Measurements from ENCODE around the gene MOCS3.

MOCS3 gene

DNA sequence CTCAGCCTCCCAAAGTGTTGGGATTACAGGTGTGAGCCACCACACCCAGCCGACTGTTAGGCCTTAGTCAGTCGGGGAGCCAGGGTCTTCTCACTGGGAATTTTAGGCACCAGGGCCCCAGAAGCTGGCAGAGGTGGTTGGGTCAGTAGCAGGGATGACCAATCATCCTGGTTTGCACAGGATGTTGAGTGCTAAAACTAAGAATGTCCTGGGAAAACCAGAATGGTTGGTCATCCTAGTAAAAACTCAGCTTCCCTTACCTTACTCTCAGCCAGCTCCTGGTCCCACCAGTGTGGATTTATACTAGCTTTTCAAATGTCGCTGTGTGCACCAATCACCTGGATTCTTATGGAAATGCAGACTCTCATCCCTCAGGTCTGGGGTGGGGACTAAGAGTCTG is 32.5 kb downstream of the MOCS3 start:
- TF ChIP-seq, protein P1, sequence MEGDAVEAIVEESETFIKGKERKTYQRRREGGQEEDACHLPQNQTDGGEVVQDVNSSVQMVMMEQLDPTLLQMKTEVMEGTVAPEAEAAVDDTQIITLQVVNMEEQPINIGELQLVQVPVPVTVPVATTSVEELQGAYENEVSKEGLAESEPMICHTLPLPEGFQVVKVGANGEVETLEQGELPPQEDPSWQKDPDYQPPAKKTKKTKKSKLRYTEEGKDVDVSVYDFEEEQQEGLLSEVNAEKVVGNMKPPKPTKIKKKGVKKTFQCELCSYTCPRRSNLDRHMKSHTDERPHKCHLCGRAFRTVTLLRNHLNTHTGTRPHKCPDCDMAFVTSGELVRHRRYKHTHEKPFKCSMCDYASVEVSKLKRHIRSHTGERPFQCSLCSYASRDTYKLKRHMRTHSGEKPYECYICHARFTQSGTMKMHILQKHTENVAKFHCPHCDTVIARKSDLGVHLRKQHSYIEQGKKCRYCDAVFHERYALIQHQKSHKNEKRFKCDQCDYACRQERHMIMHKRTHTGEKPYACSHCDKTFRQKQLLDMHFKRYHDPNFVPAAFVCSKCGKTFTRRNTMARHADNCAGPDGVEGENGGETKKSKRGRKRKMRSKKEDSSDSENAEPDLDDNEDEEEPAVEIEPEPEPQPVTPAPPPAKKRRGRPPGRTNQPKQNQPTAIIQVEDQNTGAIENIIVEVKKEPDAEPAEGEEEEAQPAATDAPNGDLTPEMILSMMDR (IDR thresholded peaks at IDR 0.05) = no peak
- Mint-ChIP-seq H3K27ac (no peak overlapping the region), H3K36me3 (ENCODE audit: low read depth) (no peaks in the 10 kb centered on the region), H3K4me3 (no peak overlapping the region), H3K9me3 (no peaks in the 10 kb centered on the region), H3K4me1 (peaks cover 17% of the 10 kb centered on the region), H3K27me3 (ENCODE audit: low read depth, poor library complexity) (peaks cover 12% of the 10 kb centered on the region)
- DNase-seq = no peak

DNA sequence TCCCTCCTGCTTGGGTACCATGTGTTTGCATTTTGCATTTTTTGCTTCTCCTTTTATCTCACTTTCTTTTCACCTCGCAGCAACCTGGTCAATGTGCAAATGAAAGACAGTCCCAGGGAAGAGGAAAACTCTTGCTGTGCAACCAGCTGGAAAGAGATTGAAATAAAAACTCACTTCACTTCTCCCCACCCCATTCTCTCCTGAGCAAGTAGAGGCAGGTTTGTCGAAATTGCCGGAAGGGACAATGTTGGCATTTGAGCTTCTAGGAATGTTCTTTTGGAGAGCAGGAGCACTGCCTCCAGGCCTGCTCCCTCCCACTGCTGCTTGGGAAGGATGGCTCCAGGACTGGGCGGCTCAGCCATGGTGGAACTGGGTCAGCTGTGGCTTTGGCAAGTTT is 33.7 kb downstream of the MOCS3 start:
- H3K27ac Mint-ChIP-seq = no peak overlapping the region
- H3K4me3 Mint-ChIP-seq = no peak overlapping the region
- TF ChIP-seq, protein P1 (IDR thresholded peaks at IDR 0.05) = no peak
- no peaks in the 10 kb centered on the region for H3K9me3 Mint-ChIP-seq
- peaks cover 9% of the 10 kb centered on the region for H3K27me3 Mint-ChIP-seq (ENCODE audit: low read depth, poor library complexity)
- H3K4me1 Mint-ChIP-seq = peaks cover 30% of the 10 kb centered on the region
- H3K36me3 Mint-ChIP-seq (ENCODE audit: low read depth) = no peaks in the 10 kb centered on the region
- no peak for DNase-seq

DNA sequence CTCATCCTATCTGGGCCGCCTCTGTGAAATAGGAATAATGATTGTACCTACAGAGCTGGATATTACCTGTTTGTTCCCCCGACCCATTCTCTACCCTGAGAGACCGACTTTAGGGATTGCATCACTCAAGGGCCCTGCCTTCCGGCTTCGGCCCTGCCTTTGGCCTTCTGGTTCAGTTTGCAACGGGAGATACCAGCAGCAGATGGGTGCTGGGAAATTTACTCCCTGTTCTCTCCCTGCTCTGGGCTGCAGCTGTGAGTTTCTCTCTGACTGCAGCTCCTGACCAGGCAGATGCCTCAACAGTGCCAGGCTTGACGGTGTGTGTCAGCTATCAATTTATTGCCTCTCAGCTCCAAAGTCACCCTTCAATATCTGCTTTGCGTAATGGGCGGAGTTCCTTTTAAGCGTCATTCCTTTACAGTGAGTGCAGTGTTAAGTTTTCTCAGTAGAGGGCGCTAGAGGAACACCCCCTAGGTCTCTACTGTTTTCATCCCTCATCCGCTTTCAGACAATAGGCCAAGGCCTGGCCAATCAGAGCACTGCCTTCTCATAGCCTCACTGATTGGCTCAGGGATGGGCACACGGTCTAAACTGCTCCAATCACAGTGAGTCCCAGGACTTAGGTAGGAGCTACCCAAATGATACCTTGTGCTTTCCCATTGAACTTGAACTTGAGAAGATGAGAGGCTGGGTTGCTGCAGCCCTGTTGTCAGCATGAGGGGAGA is 34.3 kb downstream of the MOCS3 start:
- Mint-ChIP-seq H3K4me3 (no peak overlapping the region), H3K9me3 (no peaks in the 10 kb centered on the region), H3K27me3 (ENCODE audit: low read depth, poor library complexity) (peaks cover 10% of the 10 kb centered on the region), H3K36me3 (ENCODE audit: low read depth) (no peaks in the 10 kb centered on the region), H3K4me1 (peaks cover 35% of the 10 kb centered on the region), H3K27ac (no peak overlapping the region)
- DNase-seq = peak; percentile 56
- TF ChIP-seq, protein P1 (IDR thresholded peaks at IDR 0.05) = peak; percentile 85

DNA sequence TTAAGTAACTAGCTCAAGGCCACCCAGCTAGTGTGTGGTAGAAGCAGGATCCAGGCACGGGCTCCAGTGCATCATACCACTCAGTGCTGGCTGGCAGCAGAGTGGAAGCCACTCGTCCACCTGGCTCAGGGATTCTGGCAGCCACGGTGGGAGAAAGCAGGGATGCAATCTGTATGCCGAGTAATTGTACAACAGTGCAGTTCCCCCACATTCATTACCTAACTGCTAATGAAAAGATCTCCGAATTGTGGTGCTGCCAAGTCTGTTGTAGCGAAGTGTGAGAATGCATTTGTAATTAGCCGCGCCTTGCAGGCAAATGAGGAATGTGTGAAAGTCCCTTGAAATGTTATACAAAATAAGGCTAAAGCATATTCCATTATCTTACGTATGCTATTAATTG is 35.3 kb downstream of the MOCS3 start:
- H3K4me3 Mint-ChIP-seq = no peak overlapping the region
- H3K36me3 Mint-ChIP-seq (ENCODE audit: low read depth) = no peaks in the 10 kb centered on the region
- peaks cover 10% of the 10 kb centered on the region for H3K27me3 Mint-ChIP-seq (ENCODE audit: low read depth, poor library complexity)
- H3K27ac Mint-ChIP-seq = no peak overlapping the region
- no peaks in the 10 kb centered on the region for H3K9me3 Mint-ChIP-seq
- no peak for DNase-seq
- peaks cover 38% of the 10 kb centered on the region for H3K4me1 Mint-ChIP-seq
- TF ChIP-seq, protein P1 (IDR thresholded peaks at IDR 0.05) = no peak

DNA sequence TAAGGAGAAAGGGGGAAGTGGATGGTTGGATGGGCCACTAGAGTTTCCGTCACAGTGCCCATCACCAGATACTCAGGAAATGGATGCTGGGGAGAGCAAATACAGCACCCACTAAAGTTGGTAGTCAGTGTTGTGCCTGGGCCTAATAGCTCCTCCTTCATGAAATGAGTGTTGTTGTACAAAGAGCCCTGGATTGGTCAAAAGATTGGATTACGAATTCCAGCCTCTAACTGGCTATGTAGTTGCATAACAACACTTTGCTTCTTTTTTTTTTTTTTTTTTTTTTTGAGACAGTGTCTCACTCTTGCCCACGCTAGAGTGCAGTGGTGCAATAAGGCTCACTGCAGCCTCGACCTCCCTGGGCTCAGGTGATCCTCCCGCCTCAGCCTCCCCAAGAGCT is 36.9 kb downstream of the MOCS3 start:
- TF ChIP-seq, protein P1 (IDR thresholded peaks at IDR 0.05) = no peak
- DNase-seq = no peak
- peaks cover 44% of the 10 kb centered on the region for H3K4me1 Mint-ChIP-seq
- no peak overlapping the region for H3K27ac Mint-ChIP-seq
- H3K27me3 Mint-ChIP-seq (ENCODE audit: low read depth, poor library complexity) = peaks cover 3% of the 10 kb centered on the region
- no peak overlapping the region for H3K4me3 Mint-ChIP-seq
- H3K36me3 Mint-ChIP-seq (ENCODE audit: low read depth) = no peaks in the 10 kb centered on the region
- H3K9me3 Mint-ChIP-seq = no peaks in the 10 kb centered on the region
